Naive B cell (primary cell): ENCODE measurements around the gene ACOD1. TPM values are rescaled to one million over a fixed set of nuclear protein-coding genes. Genes with fewer than 3 reads are reported as not detected.

Experiments used
- ATAC-seq, 2 donors: fragments of 150-1000 bp; cut with Tn5 transposase; 2 replicates each; pipeline ENCODE4 v1.10.0; 2021; ENCODE audit warnings: low read depth in 2 of 2, mild to moderate bottlenecking in 2 of 2, moderate library complexity in 2 of 2
- DNase-seq: peaks from one replicate; pipeline ENCODE4 v3.0.0; 2022
- H3K27ac Mint-ChIP-seq, 6 donors: one replicate each; pipeline ENCODE4 v1.8.0; 2020 to 2022; ENCODE audit warnings: mild to moderate bottlenecking in 6 of 6, mixed read lengths in 6 of 6, moderate library complexity in 5 of 6, inconsistent platforms in 2 of 6
- H3K27me3 Mint-ChIP-seq, 3 donors: one replicate each; pipeline ENCODE4 v1.8.0; 2021 to 2022; ENCODE audit warnings: mixed read lengths in 3 of 3, mild to moderate bottlenecking in 1 of 3
- H3K36me3 Mint-ChIP-seq, 2 donors: one replicate each; pipeline ENCODE4 v1.8.0; 2020 to 2022; ENCODE audit warnings: mixed read lengths in 2 of 2, inconsistent platforms in 1 of 2, mild to moderate bottlenecking in 1 of 2
- H3K4me1 Mint-ChIP-seq, 3 donors: one replicate each; pipeline ENCODE4 v1.8.0; 2020 to 2022; ENCODE audit warnings: mixed read lengths in 3 of 3, inconsistent platforms in 1 of 3, mild to moderate bottlenecking in 1 of 3, moderate library complexity in 1 of 3
- H3K4me3 Mint-ChIP-seq, 8 donors: one replicate each; pipeline ENCODE4 v1.8.0; 2020 to 2022; ENCODE audit warnings: mild to moderate bottlenecking in 8 of 8, mixed read lengths in 8 of 8, moderate library complexity in 8 of 8, inconsistent platforms in 2 of 8
- H3K9me3 Mint-ChIP-seq, 7 donors: one replicate each; pipeline ENCODE4 v1.8.0; 2020 to 2022; ENCODE audit warnings: mixed read lengths in 7 of 7, mild to moderate bottlenecking in 5 of 7, inconsistent platforms in 2 of 7, moderate library complexity in 1 of 7
- polyA plus RNA-seq, 6 donors: library from polyadenylated mRNA; unstranded; fragments of 300-500 nt; fragmentation: Illumina TruSeq; gene quantifications; one replicate each; pipeline ENCODE4 v1.2.3, GENCODE V29; 2021; ENCODE audit warnings: low read depth in 6 of 6

The ACOD1 gene
- polyA plus RNA-seq, 6 donors from 2014 or later: not detected

DNA sequence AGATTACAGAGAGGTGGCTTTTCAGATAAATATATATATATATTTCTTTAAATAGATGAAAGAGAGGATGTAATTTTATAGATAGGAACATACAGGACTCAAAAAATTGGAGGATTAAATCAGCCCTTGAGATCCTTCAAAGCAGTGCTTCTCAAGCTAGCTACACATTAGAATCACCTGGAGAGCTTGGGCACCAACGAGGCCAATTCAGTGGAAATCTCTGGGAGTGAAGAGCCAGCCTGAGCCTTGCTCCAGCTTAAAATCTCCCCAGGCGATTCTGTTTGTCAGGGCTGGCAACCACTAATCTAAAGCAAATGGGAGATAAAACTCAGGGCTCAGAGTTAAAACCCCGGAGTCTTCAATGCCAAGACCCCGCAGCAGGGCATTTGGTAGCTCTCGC is 28.6 kb downstream of the ACOD1 start:
- Mint-ChIP-seq H3K36me3 (no peaks in the 10 kb centered on the region), H3K4me3 (no peak overlapping the region), H3K27ac (no peak overlapping the region), H3K9me3 (no peaks in the 10 kb centered on the region), H3K27me3 (peaks cover 46 to 58% (median 56%) of the 10 kb centered on the region in 3 donors), H3K4me1 (peaks cover 4 to 9% (median 7%) of the 10 kb centered on the region in 3 donors)
- no peak for DNase-seq
- no peak for ATAC-seq

- peaks cover 27 to 42% (median 34%) of the 10 kb centered on the region in 3 donors for H3K27me3 Mint-ChIP-seq
- no peak overlapping the region for H3K27ac Mint-ChIP-seq
- DNase-seq (peak; percentile 80), ATAC-seq (peak; percentile 100)
- peaks cover 0 to 7% (median 4%) of the 10 kb centered on the region in 3 donors for H3K4me1 Mint-ChIP-seq
- H3K36me3 Mint-ChIP-seq: no peaks in the 10 kb centered on the region
- peak overlapping the region in 6 of 8 donors; percentile 23 to 77 (median 61) for H3K4me3 Mint-ChIP-seq
- no peaks in the 10 kb centered on the region for H3K9me3 Mint-ChIP-seq
Measured at GRCh38 chr13:76980075-76980718, 31.9 kb downstream of the ACOD1 start.

- Mint-ChIP-seq H3K36me3 (no peaks in the 10 kb centered on the region), H3K27ac (no peak overlapping the region), H3K27me3 (peaks cover 27 to 34% (median 29%) of the 10 kb centered on the region in 3 donors), H3K4me1 (peaks cover 0 to 7% (median 4%) of the 10 kb centered on the region in 3 donors), H3K9me3 (no peaks in the 10 kb centered on the region), H3K4me3 (no peak overlapping the region)
- DNase-seq (no peak), ATAC-seq (no peak)
Measured at GRCh38 chr13:76982061-76982460, 33.8 kb downstream of the ACOD1 start.

DNA sequence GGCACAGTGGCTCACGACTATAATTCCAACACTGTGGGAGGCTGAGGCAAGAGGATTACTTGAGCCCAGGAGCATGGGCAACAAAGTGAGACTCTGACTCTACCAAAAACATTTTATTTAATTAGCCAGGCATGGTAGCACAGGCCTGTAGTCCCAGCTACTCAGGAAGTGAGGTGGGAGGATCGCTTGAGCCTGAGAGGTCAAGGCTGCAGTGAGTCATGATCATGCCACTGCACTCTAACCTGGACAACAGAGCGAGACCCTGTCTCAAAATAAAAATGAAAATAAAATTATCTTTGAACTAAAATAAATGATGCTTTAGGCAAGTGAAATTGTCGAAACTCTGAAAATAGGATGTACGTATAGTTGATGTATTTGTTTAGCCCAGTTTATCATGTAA is 35.4 kb downstream of the ACOD1 start:
- DNase-seq (no peak), ATAC-seq (no peak)
- no peak overlapping the region for H3K4me3 Mint-ChIP-seq
- H3K4me1 Mint-ChIP-seq: peaks cover 0 to 7% (median 4%) of the 10 kb centered on the region in 3 donors
- H3K36me3 Mint-ChIP-seq: no peaks in the 10 kb centered on the region
- peak overlapping the region in 1 of 6 donors; percentile 38 for H3K27ac Mint-ChIP-seq
- peaks cover 22 to 28% (median 26%) of the 10 kb centered on the region in 3 donors for H3K27me3 Mint-ChIP-seq
- H3K9me3 Mint-ChIP-seq: no peaks in the 10 kb centered on the region

DNA sequence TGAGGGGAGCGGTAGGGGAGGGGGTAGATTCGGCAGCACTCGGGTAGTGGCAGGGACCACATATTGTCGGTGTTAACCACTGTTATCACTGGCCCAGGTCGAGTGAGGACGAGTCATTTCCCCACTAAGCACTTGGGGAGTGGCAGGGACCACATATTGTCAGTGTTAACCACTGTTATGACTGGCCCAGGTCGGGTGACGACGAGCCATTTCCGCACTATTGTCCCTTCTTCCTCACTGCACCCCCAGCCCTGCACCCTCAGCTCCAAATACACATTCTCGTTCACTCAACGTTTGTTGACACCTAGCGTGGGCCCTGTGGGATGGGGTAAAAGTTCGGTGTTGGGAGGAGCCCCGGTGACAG is 43.1 kb downstream of the ACOD1 start:
- peak overlapping the region; percentile 89 to 99 (median 97) for H3K4me3 Mint-ChIP-seq
- peaks cover 28 to 32% (median 30%) of the 10 kb centered on the region in 3 donors for H3K4me1 Mint-ChIP-seq

DNA sequence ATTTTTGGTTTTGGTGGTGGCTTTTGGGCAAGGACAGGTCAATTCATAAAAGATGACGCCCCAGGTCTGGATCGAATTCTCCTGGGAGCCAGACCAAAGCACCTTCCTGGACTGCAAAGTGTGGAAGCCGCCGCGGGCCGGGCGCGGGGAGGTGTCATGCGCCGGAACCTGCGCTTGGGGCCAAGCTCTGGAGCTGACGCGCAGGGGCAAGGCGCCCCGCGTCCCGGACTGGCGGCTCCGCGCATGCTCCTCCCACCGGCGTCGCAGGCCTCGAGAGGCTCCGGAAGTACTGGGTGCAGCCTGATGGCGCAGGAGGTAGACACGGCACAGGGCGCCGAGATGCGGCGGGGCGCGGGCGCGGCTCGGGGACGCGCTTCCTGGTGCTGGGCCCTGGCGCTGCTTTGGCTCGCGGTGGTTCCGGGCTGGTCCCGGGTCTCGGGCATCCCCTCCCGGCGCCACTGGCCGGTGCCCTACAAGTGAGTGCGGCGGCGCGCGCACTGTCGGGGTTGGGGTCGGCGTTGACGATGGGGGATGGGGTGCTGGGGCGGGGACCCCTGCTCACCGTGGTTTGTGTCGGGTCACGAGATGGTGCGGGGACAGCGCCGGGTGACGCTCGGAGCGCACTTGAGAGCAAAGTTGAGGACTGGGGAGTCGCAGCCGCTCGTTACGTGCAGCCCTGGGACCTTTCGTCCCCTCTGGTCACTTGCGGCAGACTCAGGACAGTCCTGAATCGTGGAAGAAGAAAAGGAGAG is 43.7 kb downstream of the ACOD1 start, which contains the start of gene CLN5:
Gene CLN5, plus strand, starts transcription at position 286 of the 752 bp plus-strand sequence. Its CDS starts 18 bp downstream, at position 304.
- Mint-ChIP-seq H3K36me3 (peaks cover 0 to 8% of the 10 kb centered on the region in 2 donors), H3K4me3 (peak within 1 kb of the TSS; percentile 89 to 99 (median 97)), H3K27ac (peak within 1 kb of the TSS; percentile 97 to 100 (median 99)), H3K9me3 (no peaks in the 10 kb centered on the region), H3K4me1 (peaks cover 30 to 35% (median 31%) of the 10 kb centered on the region in 3 donors), H3K27me3 (peaks cover 0 to 4% (median under 1%) of the 10 kb centered on the region in 3 donors)
- ATAC-seq: peak; percentile 90 to 91
- peak; percentile 97 for DNase-seq

More for the DNA sequence above, 43.1 kb downstream of the ACOD1 start:
- DNase-seq (no peak), ATAC-seq (peak; percentile 22 to 24)
- H3K36me3 Mint-ChIP-seq: peaks cover 0 to 3% of the 10 kb centered on the region in 2 donors
- peak overlapping the region; percentile 97 to 100 (median 99) for H3K27ac Mint-ChIP-seq
- H3K27me3 Mint-ChIP-seq: peaks cover 0 to 6% (median 4%) of the 10 kb centered on the region in 3 donors
- H3K9me3 Mint-ChIP-seq: no peaks in the 10 kb centered on the region

DNA sequence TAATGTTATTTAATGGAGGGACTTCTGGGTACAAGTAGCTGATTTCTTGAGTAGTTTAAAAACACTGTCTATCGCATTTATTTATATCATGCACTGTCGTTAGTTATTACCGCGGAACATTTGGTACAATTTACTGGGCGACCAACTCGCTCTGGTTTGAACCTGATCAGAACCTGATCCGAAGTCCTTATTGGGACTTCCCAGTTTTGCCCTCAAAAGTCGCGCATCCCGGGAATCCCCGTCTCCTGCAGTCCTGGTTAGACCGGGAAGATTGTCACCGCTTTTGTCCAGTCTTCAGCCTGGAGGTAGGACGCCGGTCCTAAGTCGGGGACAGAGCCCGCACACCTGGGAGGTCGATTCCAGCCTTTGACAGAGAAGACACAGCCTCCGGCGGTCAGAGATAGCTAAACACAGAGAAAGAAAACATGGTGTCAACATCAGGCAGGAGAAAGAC is 44.3 kb downstream of the ACOD1 start:
- Mint-ChIP-seq H3K4me3 (peak overlapping the region; percentile 89 to 99 (median 97)), H3K4me1 (peaks cover 30 to 35% (median 31%) of the 10 kb centered on the region in 3 donors), H3K36me3 (peaks cover 0 to 8% of the 10 kb centered on the region in 2 donors), H3K27ac (peak overlapping the region; percentile 97 to 100 (median 99)), H3K9me3 (no peaks in the 10 kb centered on the region), H3K27me3 (no peaks in the 10 kb centered on the region)
- no peak for DNase-seq
- no peak for ATAC-seq

- DNase-seq: no peak
- ATAC-seq: no peak
- Mint-ChIP-seq H3K27me3 (no peaks in the 10 kb centered on the region), H3K4me3 (peak overlapping the region; percentile 89 to 99 (median 97)), H3K27ac (peak overlapping the region; percentile 97 to 100 (median 99)), H3K9me3 (no peaks in the 10 kb centered on the region), H3K36me3 (peaks cover 0 to 8% of the 10 kb centered on the region in 2 donors), H3K4me1 (peaks cover 31 to 38% (median 32%) of the 10 kb centered on the region in 3 donors)
Measured at GRCh38 chr13:76993021-76993420, 44.7 kb downstream of the ACOD1 start.

- Mint-ChIP-seq H3K36me3 (peaks cover 0 to 12% of the 10 kb centered on the region in 2 donors), H3K27me3 (no peaks in the 10 kb centered on the region), H3K27ac (peak overlapping the region in 5 of 6 donors; percentile 97 to 100 (median 99)), H3K4me1 (peaks cover 31 to 43% (median 37%) of the 10 kb centered on the region in 3 donors), H3K9me3 (no peaks in the 10 kb centered on the region), H3K4me3 (peak overlapping the region in 7 of 8 donors; percentile 89 to 99 (median 97))
- ATAC-seq (no peak), DNase-seq (no peak)
Measured at GRCh38 chr13:76993473-76993872, 45.2 kb downstream of the ACOD1 start.

GRCh38 chr13:76994281-76994680 is 46.0 kb downstream of the ACOD1 start:
- Mint-ChIP-seq H3K36me3 (peaks cover 0 to 15% of the 10 kb centered on the region in 2 donors), H3K27ac (peak overlapping the region in 4 of 6 donors; percentile 41 to 97 (median 75)), H3K4me3 (peak overlapping the region; percentile 7 to 98 (median 42)), H3K9me3 (no peaks in the 10 kb centered on the region), H3K27me3 (no peaks in the 10 kb centered on the region), H3K4me1 (peaks cover 31 to 47% (median 40%) of the 10 kb centered on the region in 3 donors)
- ATAC-seq (no peak), DNase-seq (no peak)

DNA sequence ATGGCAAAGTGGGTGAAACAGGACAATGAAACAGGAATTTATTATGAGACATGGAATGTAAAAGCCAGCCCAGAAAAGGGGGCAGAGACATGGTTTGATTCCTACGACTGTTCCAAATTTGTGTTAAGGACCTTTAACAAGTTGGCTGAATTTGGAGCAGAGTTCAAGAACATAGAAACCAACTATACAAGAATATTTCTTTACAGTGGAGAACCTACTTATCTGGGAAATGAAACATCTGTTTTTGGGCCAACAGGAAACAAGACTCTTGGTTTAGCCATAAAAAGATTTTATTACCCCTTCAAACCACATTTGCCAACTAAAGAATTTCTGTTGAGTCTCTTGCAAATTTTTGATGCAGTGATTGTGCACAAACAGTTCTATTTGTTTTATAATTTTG is 52.2 kb downstream of the ACOD1 start:
- H3K27me3 Mint-ChIP-seq: no peaks in the 10 kb centered on the region
- H3K36me3 Mint-ChIP-seq: peaks cover 0 to 15% of the 10 kb centered on the region in 2 donors
- H3K27ac Mint-ChIP-seq: no peak overlapping the region
- peaks cover 14 to 27% (median 16%) of the 10 kb centered on the region in 3 donors for H3K4me1 Mint-ChIP-seq
- ATAC-seq (no peak), DNase-seq (no peak)
- H3K4me3 Mint-ChIP-seq: no peak overlapping the region
- no peaks in the 10 kb centered on the region for H3K9me3 Mint-ChIP-seq

- H3K4me1 Mint-ChIP-seq: peaks cover 14 to 22% (median 16%) of the 10 kb centered on the region in 3 donors
- H3K36me3 Mint-ChIP-seq: peaks cover 0 to 10% of the 10 kb centered on the region in 2 donors
- H3K4me3 Mint-ChIP-seq: no peak overlapping the region
- DNase-seq: no peak
- no peaks in the 10 kb centered on the region for H3K9me3 Mint-ChIP-seq
- peak overlapping the region in 5 of 6 donors; percentile 12 to 79 (median 49) for H3K27ac Mint-ChIP-seq
- ATAC-seq: no peak
- no peaks in the 10 kb centered on the region for H3K27me3 Mint-ChIP-seq
Measured at GRCh38 chr13:77001540-77001939, 53.2 kb downstream of the ACOD1 start.

DNA sequence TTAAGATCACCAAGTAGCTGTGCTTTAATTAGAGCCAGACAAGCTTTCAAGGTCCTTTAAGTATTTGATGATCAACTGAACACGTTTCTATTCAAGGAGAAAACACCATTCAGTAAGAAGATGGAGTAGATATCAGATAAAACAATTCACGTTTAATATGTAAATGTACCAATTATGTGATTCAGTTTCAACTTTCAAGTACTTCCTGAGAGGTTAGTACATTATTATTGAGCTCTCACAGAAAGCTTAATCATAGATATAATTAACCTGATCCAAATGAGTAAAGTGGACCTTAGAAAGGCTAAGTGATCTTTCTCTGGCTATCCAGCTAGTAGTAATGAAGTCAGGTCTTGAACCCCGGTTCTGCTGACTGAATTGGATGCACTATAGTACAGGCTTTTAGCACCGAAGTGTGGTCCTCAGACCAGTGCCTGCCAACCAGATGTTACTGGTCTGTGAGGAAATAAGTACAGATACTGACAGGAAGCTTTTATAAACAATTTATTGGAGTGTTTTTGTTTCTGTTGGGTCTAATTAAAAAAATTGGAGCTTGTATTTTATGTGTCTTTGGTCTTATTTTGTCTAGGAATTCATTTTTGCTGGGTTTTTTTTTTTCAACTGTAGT is 53.8 kb downstream of the ACOD1 start:
- peaks cover 0 to 7% of the 10 kb centered on the region in 2 donors for H3K36me3 Mint-ChIP-seq
- peak overlapping the region; percentile 12 to 83 (median 57) for H3K27ac Mint-ChIP-seq
- H3K4me3 Mint-ChIP-seq: no peak overlapping the region
- no peaks in the 10 kb centered on the region for H3K9me3 Mint-ChIP-seq
- no peaks in the 10 kb centered on the region for H3K27me3 Mint-ChIP-seq
- H3K4me1 Mint-ChIP-seq: peaks cover 13 to 21% (median 18%) of the 10 kb centered on the region in 3 donors
- ATAC-seq (no peak), DNase-seq (no peak)
